Fibroblast of mammary gland (primary cell): Measurements from ENCODE around the gene CAPN2.

Experiments used
- DNase-seq: peaks from one replicate; pipeline ENCODE4 v3.0.0-alpha.2; 2010; ENCODE audit warnings: low read depth
- H3K4me3 ChIP-seq: 2 replicates; pipeline ENCODE4 v1.5.1; 2011; ENCODE audit warnings: low read depth, mild to moderate bottlenecking, low read length, moderate library complexity; ENCODE audit not compliant: control insufficient read depth
- TF ChIP-seq, protein P1 (sequence below): conservative IDR thresholded peaks from 2 replicates; pipeline ENCODE4 v1.5.1; 2011; ENCODE audit warnings: low read depth, low read length, inconsistent platforms; ENCODE audit not compliant: control insufficient read depth, insufficient read depth

CAPN2 gene

DNA sequence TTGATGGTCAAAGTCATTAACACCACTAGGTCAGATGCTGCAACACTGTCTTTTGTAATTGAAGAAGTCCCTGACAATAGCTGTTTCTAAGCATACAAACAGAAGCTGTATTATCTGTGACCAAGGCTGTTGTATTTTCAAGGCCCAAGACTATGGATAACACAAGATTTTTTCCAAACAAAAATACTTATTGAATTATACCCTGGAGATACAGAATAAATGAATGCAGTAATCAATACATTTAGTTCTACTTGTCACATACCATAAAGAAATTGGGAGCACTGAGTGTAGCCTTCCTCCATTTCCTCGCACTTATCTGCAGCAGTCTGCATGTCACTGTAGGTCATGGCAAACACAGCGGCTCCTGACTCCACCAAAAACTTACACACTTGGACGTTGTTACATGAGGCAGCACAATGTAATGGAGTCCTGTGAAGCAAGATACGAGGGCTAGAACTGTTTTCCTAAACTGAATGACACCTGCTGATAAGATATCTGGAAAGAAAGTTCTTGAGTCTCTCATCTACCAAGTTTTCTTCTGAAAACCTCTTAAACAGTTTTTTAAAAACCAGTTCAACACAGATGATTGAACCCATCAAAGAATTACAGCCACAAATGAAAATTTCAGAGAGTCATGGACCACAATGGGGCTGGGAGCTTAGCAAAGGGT is 76.5 kb downstream of the CAPN2 start:
- no peak for DNase-seq
- no peak overlapping the region for H3K4me3 ChIP-seq
- TF ChIP-seq, protein P1, sequence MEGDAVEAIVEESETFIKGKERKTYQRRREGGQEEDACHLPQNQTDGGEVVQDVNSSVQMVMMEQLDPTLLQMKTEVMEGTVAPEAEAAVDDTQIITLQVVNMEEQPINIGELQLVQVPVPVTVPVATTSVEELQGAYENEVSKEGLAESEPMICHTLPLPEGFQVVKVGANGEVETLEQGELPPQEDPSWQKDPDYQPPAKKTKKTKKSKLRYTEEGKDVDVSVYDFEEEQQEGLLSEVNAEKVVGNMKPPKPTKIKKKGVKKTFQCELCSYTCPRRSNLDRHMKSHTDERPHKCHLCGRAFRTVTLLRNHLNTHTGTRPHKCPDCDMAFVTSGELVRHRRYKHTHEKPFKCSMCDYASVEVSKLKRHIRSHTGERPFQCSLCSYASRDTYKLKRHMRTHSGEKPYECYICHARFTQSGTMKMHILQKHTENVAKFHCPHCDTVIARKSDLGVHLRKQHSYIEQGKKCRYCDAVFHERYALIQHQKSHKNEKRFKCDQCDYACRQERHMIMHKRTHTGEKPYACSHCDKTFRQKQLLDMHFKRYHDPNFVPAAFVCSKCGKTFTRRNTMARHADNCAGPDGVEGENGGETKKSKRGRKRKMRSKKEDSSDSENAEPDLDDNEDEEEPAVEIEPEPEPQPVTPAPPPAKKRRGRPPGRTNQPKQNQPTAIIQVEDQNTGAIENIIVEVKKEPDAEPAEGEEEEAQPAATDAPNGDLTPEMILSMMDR: no peak

DNA sequence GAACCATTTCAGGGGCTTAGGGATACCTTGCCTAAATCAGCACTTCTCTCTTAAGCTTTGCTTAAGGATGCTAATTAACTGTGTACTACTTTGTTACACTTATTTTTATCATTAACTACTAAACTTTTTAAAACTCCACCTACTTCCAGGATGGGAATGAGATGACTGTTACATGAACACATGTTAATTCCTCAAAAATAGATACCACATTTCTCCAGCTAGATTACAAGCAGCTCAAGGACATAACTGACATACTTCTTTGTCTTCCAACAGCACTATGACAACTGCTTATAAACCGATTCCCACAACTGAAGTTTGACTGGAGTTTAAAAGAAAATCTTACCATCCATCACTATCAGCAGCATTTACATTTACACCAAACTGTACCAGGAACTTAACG is 79.7 kb downstream of the CAPN2 start:
- no peak overlapping the region for H3K4me3 ChIP-seq
- no peak for DNase-seq
- TF ChIP-seq, protein P1: no peak

DNA sequence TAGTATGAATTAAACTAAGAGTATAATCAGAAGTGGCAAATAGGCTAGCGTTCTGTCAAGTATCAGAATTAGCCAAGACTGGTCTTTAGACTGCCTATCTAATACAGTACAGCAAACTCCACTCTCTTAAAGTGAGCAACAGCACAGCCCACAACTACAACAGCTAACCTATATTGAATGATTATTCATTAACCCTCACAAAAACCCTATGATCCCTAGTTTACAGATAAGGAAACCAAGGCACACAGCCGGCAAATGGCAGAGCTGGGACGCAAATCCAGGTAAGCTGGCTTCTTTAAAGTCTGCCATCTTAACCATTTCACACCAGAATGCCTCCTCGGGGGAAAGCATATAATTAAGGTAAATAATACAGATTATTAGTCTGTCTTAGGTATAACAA is 81.4 kb downstream of the CAPN2 start:
- DNase-seq: no peak
- TF ChIP-seq, protein P1: no peak
- no peak overlapping the region for H3K4me3 ChIP-seq

DNA sequence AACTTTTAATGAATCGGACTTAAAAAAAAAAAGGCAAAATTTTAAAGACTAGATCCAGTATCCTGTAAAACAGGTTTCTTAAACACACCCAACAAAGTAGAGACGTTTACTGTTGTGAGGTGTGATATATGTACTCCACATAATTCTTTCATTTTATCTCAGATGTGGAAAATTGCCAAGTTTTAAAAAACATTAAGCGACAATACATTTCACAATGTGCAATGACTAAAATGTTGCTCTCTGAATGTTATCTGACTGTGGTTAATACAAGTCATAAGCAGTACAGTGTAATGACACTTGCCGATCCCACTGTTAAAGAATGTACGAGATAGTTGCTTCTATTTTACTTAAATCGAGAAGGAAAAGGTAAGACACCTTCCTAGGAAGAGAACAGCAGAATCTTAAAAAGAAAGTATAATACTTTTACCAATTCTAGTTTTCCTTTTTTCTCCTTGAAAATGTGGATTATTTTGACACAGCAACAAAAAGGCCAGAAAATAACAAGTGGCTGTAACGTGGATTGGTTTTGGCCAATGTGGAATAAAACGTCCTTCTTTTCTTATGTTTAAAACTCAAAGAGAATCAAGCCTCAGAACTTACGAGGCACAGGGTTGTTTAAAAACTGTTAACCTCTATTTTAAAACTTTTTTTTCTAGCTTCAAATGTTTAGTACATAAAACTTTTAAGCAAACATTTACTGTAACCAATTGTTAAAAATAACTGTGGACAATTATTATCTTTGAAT is 82.0 kb downstream of the CAPN2 start:
- H3K4me3 ChIP-seq: no peak overlapping the region
- DNase-seq: no peak
- TF ChIP-seq, protein P1: no peak

DNA sequence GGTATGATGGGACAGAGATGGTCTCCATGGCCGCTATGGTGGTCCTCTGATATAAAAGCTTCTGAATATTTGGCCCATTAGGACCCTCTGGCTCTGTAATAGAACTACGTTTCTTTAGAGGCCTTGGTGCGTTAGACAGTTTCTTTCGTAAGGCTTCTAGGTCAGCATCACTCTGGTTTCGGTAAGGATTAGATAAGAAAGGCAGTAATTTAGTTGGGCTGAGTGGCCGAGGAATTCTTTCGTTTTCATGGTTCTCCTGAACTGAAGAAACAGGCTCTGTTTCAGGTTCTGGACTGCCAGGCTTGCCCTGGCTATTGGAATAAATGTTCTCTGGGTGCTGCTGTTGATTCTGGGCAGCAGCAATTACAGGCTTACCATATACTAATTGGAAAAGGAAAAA is 83.9 kb downstream of the CAPN2 start:
- TF ChIP-seq, protein P1: no peak
- no peak for DNase-seq
- H3K4me3 ChIP-seq: no peak overlapping the region

DNA sequence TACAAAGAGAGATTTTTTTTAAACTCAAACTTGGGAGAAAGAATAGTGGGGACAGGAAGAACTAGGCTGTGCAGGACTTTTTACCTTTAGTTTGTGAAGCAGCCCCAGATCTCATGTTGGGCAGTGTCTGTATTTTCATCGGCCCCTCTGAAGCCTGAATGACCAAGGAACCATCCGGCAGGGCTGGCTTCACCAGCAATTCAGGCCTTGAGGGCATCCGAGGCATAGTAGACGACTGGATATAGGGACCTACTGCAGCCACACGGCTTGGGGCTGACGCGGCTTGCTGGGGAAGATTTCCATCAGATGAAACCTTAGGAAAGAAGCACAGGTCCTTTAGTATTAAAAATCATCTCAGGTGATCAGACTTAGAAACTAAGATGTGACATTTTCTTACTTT is 89.7 kb downstream of the CAPN2 start:
- DNase-seq: no peak
- TF ChIP-seq, protein P1: no peak
- no peak overlapping the region for H3K4me3 ChIP-seq

DNA sequence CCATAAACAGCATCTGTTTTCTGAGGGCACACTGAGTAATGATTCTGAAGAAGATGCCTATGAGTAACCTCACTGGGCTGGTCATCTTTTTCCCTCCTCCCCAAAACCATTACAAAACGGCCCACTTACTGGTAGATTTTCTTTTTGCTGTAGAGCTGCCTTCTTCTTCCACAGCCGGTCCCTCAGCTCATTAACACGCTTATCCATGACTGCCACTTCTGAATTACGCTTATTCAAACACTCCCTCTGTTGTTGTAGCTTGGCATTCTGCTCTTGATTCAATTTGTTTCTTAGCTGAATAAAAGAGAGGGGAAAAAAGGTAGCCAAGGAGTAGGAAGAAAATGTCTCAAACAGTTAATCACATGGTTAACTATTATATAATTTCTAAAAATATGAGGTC is 90.3 kb downstream of the CAPN2 start:
- TF ChIP-seq, protein P1: no peak
- no peak overlapping the region for H3K4me3 ChIP-seq
- no peak for DNase-seq
